Stimulated activated CD4-positive, alpha-beta T cell treated with anti-CD3 and anti-CD28 coated beads, TNF-alpha, amount 100 ng/mL, for 4 hours (primary cell): Measurements from ENCODE around the gene UPK3B.
A peak's percentile ranks its signal among the peaks of the same experiment; 100 is the strongest.
"Not testable (repeated sequence)": the region's sequence is repeated elsewhere in the genome, so short reads cannot be mapped to it uniquely, and the experiment has no call there.

ENCODE experiments used
- DNase-seq, 3 experiments: peaks; one replicate each; pipeline ENCODE4 v3.0.0-alpha.2; 2020; ENCODE audit warnings: low read depth in 3 of 3

The UPK3B gene

DNA sequence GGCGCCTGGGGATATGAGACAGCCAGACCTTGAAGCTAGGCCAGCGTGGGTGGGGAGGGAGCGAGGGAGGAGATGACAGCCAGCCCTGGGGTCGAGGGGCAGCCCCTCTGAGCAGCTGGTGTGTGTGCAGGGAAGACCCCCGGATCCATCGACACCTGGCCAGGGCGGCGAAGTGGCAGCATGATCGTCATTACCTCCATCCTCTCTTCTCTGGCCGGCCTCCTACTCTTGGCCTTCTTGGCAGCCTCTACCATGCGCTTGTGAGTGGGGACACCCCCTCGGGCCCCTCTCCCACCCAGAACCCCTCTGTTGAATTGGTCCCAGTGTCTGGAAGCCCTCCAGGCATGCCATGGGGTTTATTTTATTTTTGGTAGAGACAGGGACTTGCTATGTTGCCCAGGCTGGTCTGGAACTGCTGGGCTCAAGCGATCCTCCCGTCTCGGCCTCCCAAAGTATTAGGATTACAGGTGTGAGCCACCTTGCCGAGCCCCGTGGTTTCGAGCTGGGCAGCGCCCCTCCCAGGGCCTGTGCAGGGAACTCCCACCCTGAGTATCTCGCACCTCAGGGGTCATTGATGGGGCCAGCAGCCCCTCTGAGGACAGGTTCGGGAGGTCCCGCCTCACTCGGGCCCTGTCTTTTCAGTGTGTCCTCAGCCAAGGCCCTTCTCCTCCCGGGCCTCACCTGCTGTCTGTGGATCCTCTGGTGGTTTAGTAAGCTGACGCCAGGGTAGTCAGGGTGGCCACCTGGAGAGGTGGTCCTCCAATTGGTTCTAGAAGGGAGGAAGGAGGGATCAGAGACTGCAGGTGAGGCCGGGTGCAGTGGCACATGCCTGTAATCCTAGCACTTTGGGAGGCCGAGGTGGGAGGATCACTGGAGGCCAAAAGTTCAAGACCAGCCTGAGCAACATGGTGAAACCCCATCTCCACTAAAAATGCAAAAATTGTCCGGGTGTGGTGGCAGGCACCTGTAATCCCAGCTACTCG is 3.8 kb downstream of the UPK3B start:
- no peak for DNase-seq

DNA sequence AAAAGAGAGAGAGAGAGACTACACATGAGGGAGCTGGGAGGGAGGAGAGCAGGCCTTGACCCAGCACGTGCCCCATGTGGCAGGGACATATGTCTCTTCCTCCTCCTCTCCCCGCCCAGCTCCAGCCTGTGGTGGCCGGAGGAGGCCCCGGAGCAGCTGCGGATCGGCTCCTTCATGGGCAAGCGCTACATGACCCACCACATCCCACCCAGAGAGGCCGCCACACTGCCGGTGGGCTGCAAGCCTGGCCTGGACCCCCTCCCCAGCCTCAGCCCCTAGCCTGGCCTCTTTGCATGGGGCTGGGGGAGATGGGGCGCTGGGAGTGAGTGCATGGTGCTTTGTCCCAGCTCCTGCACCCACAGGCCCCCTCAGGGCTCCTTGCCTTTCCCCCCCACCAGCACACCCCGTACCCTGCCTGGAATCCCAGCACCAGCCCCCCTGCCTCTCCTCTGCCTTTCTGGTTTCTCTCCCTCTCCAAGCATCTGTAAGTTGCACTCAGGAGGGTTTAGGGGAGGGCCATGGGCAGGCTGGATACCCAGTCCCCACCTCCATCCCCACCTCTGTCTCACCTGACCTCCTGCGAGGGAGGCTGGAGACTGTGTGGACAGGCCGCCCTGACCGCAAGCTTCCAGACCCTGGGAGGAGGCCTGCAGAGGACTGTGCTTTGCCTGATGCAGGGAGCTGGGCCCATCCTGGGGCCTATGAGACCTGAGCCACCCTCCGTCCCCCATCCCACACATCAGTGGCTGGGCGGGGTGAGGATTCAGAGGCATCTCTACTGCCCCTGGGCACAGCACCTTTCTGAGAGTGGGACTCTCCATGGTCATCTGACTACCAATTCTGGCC is 4.8 kb downstream of the UPK3B start:
- no peak for DNase-seq

GRCh38 chr7:76515999-76516443 is 5.7 kb downstream of the UPK3B start:
- no peak for DNase-seq

- not testable (repeated sequence) for DNase-seq
Measured at GRCh38 chr7:76516932-76517331, 6.6 kb downstream of the UPK3B start.

DNA sequence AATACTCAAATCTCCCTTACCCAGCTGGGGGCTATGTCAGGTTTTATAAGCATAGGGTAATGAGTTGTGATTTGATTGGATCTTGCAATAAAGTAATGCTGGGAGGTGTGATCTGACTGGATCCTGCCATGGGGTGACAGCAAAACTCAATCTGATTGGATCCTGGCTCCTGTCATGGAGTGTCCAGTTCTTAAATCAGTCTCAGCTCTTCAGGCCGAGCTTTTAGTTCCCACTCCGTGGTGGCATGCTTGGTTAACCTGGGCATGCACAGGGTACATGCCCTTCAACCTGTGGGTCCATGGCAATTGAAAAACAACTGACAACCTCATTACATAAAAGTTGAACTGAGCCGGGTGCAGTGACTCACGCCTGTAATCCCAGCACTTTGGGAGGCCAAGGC is 15.8 kb downstream of the UPK3B start:
- not testable (repeated sequence) for DNase-seq

GRCh38 chr7:76531643-76532042 is 21.3 kb downstream of the UPK3B start:
- not testable (repeated sequence) for DNase-seq

DNA sequence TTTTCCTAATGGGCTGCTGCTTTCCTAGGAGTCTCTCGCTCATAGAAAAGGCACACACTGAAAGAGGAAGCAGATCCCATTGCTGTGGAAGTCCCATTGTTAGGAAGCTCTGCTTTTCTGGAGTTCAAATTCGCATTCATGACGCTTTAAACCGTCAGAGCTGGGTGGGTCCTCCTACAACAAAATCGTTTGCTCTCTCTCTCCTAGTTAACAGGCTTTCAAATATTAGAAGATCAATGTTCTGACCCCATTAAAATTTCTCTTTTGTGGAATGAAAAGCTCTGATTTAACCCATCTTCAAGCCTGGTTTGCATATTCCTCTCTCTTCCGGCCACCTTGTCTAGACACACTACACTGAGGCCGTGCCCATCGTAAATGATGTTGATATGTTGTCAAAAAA is 32.8 kb downstream of the UPK3B start, which contains the start of gene SPDYE16:
Gene SPDYE16 (minus strand): TSS at position 101 of the 400 bp plus-strand sequence. CDS start 1,838 bp downstream, outside the sequence.
- DNase-seq = not testable (repeated sequence)

- peak; percentile 64 to 86 (median 71) for DNase-seq
Measured at GRCh38 chr7:76549025-76549854, 38.9 kb downstream of the UPK3B start.

- DNase-seq = not testable (repeated sequence)
Measured at GRCh38 chr7:76549855-76550248, 39.5 kb downstream of the UPK3B start.

GRCh38 chr7:76551992-76552391 is 41.6 kb downstream of the UPK3B start:
- not testable (repeated sequence) for DNase-seq

- DNase-seq = not testable (repeated sequence)
Measured at GRCh38 chr7:76559685-76560084, 49.3 kb downstream of the UPK3B start.

GRCh38 chr7:76560157-76560556 is 49.8 kb downstream of the UPK3B start:
- not testable (repeated sequence) for DNase-seq

- DNase-seq = not testable (repeated sequence)
Measured at GRCh38 chr7:76561342-76561741, 51.0 kb downstream of the UPK3B start.

- not testable (repeated sequence) for DNase-seq
Measured at GRCh38 chr7:76565001-76565400, 54.6 kb downstream of the UPK3B start.
